Brain microvascular endothelial cell (primary cell): ENCODE data around the gene GNB1L.
"Not testable (repeated sequence)": the region's sequence is repeated elsewhere in the genome, so short reads cannot be mapped to it uniquely, and the experiment has no call there.

Experiments
- DNase-seq: peaks from one replicate; pipeline ENCODE4 v3.0.0-alpha.2; 2020
- H3K27ac ChIP-seq: fragments of 250-450 bp; sonication (Bioruptor Pico); 2 replicates; pipeline ENCODE4 v1.5.1; 2020; ENCODE audit warnings: mild to moderate bottlenecking, moderate library complexity
- H3K27me3 ChIP-seq: fragments of 250-450 bp; sonication (Bioruptor Pico); replicated peaks from 2 replicates; pipeline ENCODE4 v1.5.1; 2020; ENCODE audit warnings: mild to moderate bottlenecking
- H3K36me3 ChIP-seq: fragments of 250-450 bp; sonication (Bioruptor Pico); replicated peaks from 2 replicates; pipeline ENCODE4 v1.5.1; 2020; ENCODE audit warnings: mild to moderate bottlenecking
- H3K4me3 ChIP-seq: 2 replicates; pipeline ENCODE4 v1.5.1; 2011; ENCODE audit warnings: low read depth, mild to moderate bottlenecking, control low read depth, low read length, moderate library complexity
- CTCF ChIP-seq: IDR thresholded peaks from 2 replicates; pipeline ENCODE4 v1.5.1; 2011; ENCODE audit warnings: low read depth, mild to moderate bottlenecking, moderate library complexity, low read length, control low read depth, inconsistent platforms; ENCODE audit errors: missing control alignments
- in situ Hi-C: cut with HindIII; loops from 2 replicates; pipeline ENCODE4 v1.10.0; 2017; ENCODE audit warnings: low sequenced_read_pairs, low pct_ligation_motif_present

Gene GNB1L

GRCh38 chr22:19793661-19794310, 60.9 kb downstream of the GNB1L start:
- Histone ChIP-seq H3K27me3 (no peaks in the 10 kb centered on the region), H3K27ac (no peak overlapping the region), H3K36me3 (no peaks in the 10 kb centered on the region), H3K4me3 (no peak overlapping the region)
- no peak for TF ChIP-seq CTCF
- in situ Hi-C loops: no loop called here
- no peak for DNase-seq

- no peak overlapping the region for H3K4me3 ChIP-seq
- no peak for TF ChIP-seq CTCF
- H3K27ac ChIP-seq: no peak overlapping the region
- no peaks in the 10 kb centered on the region for H3K36me3 ChIP-seq
- in situ Hi-C loops: no loop called here
- DNase-seq: no peak
- H3K27me3 ChIP-seq: no peaks in the 10 kb centered on the region
Observed at GRCh38 chr22:19793161-19793560, 61.5 kb downstream of the GNB1L start.

- H3K27me3 ChIP-seq, H3K4me3 ChIP-seq, H3K27ac ChIP-seq, DNase-seq, in situ Hi-C loops, H3K36me3 ChIP-seq: not testable (repeated sequence)
Observed at GRCh38 chr22:19792383-19792896, 62.2 kb downstream of the GNB1L start.

GRCh38 chr22:19791894-19792293, 62.8 kb downstream of the GNB1L start:
- no peaks in the 10 kb centered on the region for H3K36me3 ChIP-seq
- H3K27me3 ChIP-seq: no peaks in the 10 kb centered on the region
- H3K4me3 ChIP-seq: no peak overlapping the region
- in situ Hi-C loops: no loop called here
- H3K27ac ChIP-seq: no peak overlapping the region
- no peak for TF ChIP-seq CTCF
- DNase-seq: no peak

DNA sequence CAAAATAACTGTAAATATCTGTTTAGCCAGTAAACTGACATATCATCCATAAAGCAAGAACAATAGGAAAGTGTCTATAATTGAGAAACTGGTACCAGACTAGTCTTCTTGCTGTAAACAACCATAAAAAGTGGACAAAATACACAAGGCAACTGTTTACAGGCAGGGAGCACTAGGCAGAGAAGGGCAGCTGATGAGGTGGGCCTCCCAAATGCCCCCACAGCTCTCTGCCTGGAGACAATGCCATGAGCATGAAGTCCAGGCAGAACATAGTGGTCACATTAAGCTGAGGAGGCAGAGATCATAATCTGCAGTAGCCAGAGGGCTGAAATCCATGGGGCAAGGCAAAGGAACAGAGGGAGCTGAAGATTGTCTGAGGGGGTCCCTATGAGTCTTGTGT, 63.4 kb downstream of the GNB1L start:
- TF ChIP-seq CTCF: no peak
- Histone ChIP-seq H3K27ac (no peak overlapping the region), H3K36me3 (no peaks in the 10 kb centered on the region), H3K27me3 (no peaks in the 10 kb centered on the region), H3K4me3 (no peak overlapping the region)
- no peak for DNase-seq
- in situ Hi-C loops: no loop called here

GRCh38 chr22:19789828-19790227, 64.8 kb downstream of the GNB1L start:
- Histone ChIP-seq H3K27me3 (no peaks in the 10 kb centered on the region), H3K4me3 (no peak overlapping the region), H3K27ac (no peak overlapping the region), H3K36me3 (no peaks in the 10 kb centered on the region)
- TF ChIP-seq CTCF: no peak
- in situ Hi-C loops: no loop called here
- no peak for DNase-seq
